Progenitor cell of endocrine pancreas (in vitro differentiated cells): ENCODE measurements around the gene LAMC3. TPM values are rescaled to one million over a fixed set of nuclear protein-coding genes. Genes with fewer than 3 reads are reported as not detected.

Experiments
- DNase-seq: peaks from one replicate; pipeline ENCODE4 v3.0.0; 2021; ENCODE audit warnings: low spot score; ENCODE audit not compliant: unreplicated experiment
- H3K27ac Mint-ChIP-seq: 2 replicates; pipeline ENCODE4 v1.8.0; 2021; ENCODE audit warnings: mild to moderate bottlenecking, moderate library complexity, mixed read lengths
- H3K27me3 Mint-ChIP-seq: 2 replicates; pipeline ENCODE4 v1.8.0; 2021; ENCODE audit warnings: mixed read lengths
- H3K36me3 Mint-ChIP-seq: 2 replicates; pipeline ENCODE4 v1.8.0; 2022; ENCODE audit warnings: mixed read lengths; ENCODE audit not compliant: insufficient read depth
- H3K4me1 Mint-ChIP-seq: 2 replicates; pipeline ENCODE4 v1.8.0; 2021; ENCODE audit warnings: low read depth, mixed read lengths
- H3K4me3 Mint-ChIP-seq: 2 replicates; pipeline ENCODE4 v1.8.0; 2021; ENCODE audit warnings: low read depth, mild to moderate bottlenecking, moderate library complexity, mixed read lengths
- H3K9me3 Mint-ChIP-seq: 2 replicates; pipeline ENCODE4 v1.8.0; 2021; ENCODE audit warnings: low read depth, mixed read lengths
- CTCF ChIP-seq: fragments of 200-600 bp; sonication (generic); IDR thresholded peaks from one replicate; pipeline ENCODE4 v1.5.0; 2021; ENCODE audit warnings: antibody characterized with exemption, mild to moderate bottlenecking; ENCODE audit not compliant: unreplicated experiment
- total RNA-seq: library from RNA; stranded (reverse); gene quantifications from 2 replicates; pipeline ENCODE4 v1.2.1, GENCODE V29; 2021

Gene LAMC3
- total RNA-seq, 1 donor from 2014 or later, result 0.12 TPM

GRCh38 chr9:131062969-131063368, 54.0 kb downstream of the LAMC3 start:
- H3K27me3 Mint-ChIP-seq, result peaks cover 2% of the 10 kb centered on the region
- H3K27ac Mint-ChIP-seq, result no peak overlapping the region
- no peaks in the 10 kb centered on the region for H3K9me3 Mint-ChIP-seq
- no peak for TF ChIP-seq CTCF
- H3K4me1 Mint-ChIP-seq, result no peaks in the 10 kb centered on the region
- no peak overlapping the region for H3K4me3 Mint-ChIP-seq
- no peak for DNase-seq
- H3K36me3 Mint-ChIP-seq, result no peaks in the 10 kb centered on the region

- Mint-ChIP-seq H3K9me3 (no peaks in the 10 kb centered on the region), H3K4me3 (no peak overlapping the region), H3K27me3 (peaks cover 2% of the 10 kb centered on the region), H3K4me1 (no peaks in the 10 kb centered on the region), H3K36me3 (no peaks in the 10 kb centered on the region), H3K27ac (no peak overlapping the region)
- no peak for TF ChIP-seq CTCF
- no peak for DNase-seq
These were observed 56.6 kb downstream of the LAMC3 start for GRCh38 chr9:131065599-131065998.

GRCh38 chr9:131067625-131068024, 58.7 kb downstream of the LAMC3 start:
- H3K27me3 Mint-ChIP-seq, result peaks cover 2% of the 10 kb centered on the region
- no peak for DNase-seq
- no peaks in the 10 kb centered on the region for H3K9me3 Mint-ChIP-seq
- no peak for TF ChIP-seq CTCF
- H3K27ac Mint-ChIP-seq, result no peak overlapping the region
- no peak overlapping the region for H3K4me3 Mint-ChIP-seq
- no peaks in the 10 kb centered on the region for H3K4me1 Mint-ChIP-seq
- H3K36me3 Mint-ChIP-seq, result no peaks in the 10 kb centered on the region

- H3K27ac Mint-ChIP-seq, result no peak overlapping the region
These were observed 59.3 kb downstream of the LAMC3 start for GRCh38 chr9:131068076-131068816.

GRCh38 chr9:131069699-131070098, 60.7 kb downstream of the LAMC3 start:
- Mint-ChIP-seq H3K4me1 (no peaks in the 10 kb centered on the region), H3K36me3 (no peaks in the 10 kb centered on the region), H3K4me3 (no peak overlapping the region), H3K27me3 (peaks cover 2% of the 10 kb centered on the region), H3K9me3 (no peaks in the 10 kb centered on the region), H3K27ac (no peak overlapping the region)
- TF ChIP-seq CTCF, result no peak
- DNase-seq, result no peak

More at GRCh38 chr9:131068076-131068816, 59.3 kb downstream of the LAMC3 start:
- TF ChIP-seq CTCF, result no peak
- peaks cover 2% of the 10 kb centered on the region for H3K27me3 Mint-ChIP-seq
- H3K36me3 Mint-ChIP-seq, result no peaks in the 10 kb centered on the region
- H3K4me1 Mint-ChIP-seq, result no peaks in the 10 kb centered on the region
- H3K9me3 Mint-ChIP-seq, result no peaks in the 10 kb centered on the region
- no peak for DNase-seq
- H3K4me3 Mint-ChIP-seq, result no peak overlapping the region
